HL-60/S4 (cell line): Measurements from ENCODE around the gene SERPINB10.

Experiments
- in situ Hi-C: fragments of 300-500 bp; cut with MboI; formaldehyde crosslinking; loops from 2 replicates; pipeline ENCODE4 v1.14.3; 2022; ENCODE audit warnings: low sequenced_read_pairs

SERPINB10 gene

GRCh38 chr18:63975628-63976027 lies 67.9 kb downstream of the SERPINB10 start:
- in situ Hi-C loops: loop anchor here (25.0 kb wide), 2 partner anchors 88 to 463 kb away; partner anchors contain the start of gene SERPINB2

- in situ Hi-C loops: loop anchor here (25.0 kb wide), 2 partner anchors 90 to 465 kb away; partner anchors contain the start of gene SERPINB2
Observed at GRCh38 chr18:63977040-63977439, 69.3 kb downstream of the SERPINB10 start.

GRCh38 chr18:63979409-63979920 lies 71.7 kb downstream of the SERPINB10 start:
- in situ Hi-C loops: loop anchor here (25.0 kb wide), 2 partner anchors 92 to 467 kb away; partner anchors contain the start of gene SERPINB2

- in situ Hi-C loops: loop anchor here (25.0 kb wide), 2 partner anchors 93 to 468 kb away; partner anchors contain the start of gene SERPINB2
Observed at GRCh38 chr18:63980027-63980426, 72.3 kb downstream of the SERPINB10 start.

- in situ Hi-C loops: loop anchor here (25.0 kb wide), 2 partner anchors 94 to 469 kb away; partner anchors contain the start of gene SERPINB2
Observed at GRCh38 chr18:63980896-63981460, 73.2 kb downstream of the SERPINB10 start.

- in situ Hi-C loops: loop anchor here (25.0 kb wide), 2 partner anchors 94 to 469 kb away; partner anchors contain the start of gene SERPINB2
Observed at GRCh38 chr18:63981719-63982118, 74.0 kb downstream of the SERPINB10 start.

- in situ Hi-C loops: loop anchor here (25.0 kb wide), 2 partner anchors 95 to 470 kb away; partner anchors contain the start of gene SERPINB2
Observed at GRCh38 chr18:63982361-63982760, 74.6 kb downstream of the SERPINB10 start.
